HG03460 (cell line): Measurements from ENCODE around the gene VWA2.

Experiments used
- ATAC-seq: cut with Tn5 transposase; IDR thresholded peaks from one replicate; pipeline ENCODE4 v1.9.1; 2021; ENCODE audit not compliant: unreplicated experiment

VWA2 gene, protein sequence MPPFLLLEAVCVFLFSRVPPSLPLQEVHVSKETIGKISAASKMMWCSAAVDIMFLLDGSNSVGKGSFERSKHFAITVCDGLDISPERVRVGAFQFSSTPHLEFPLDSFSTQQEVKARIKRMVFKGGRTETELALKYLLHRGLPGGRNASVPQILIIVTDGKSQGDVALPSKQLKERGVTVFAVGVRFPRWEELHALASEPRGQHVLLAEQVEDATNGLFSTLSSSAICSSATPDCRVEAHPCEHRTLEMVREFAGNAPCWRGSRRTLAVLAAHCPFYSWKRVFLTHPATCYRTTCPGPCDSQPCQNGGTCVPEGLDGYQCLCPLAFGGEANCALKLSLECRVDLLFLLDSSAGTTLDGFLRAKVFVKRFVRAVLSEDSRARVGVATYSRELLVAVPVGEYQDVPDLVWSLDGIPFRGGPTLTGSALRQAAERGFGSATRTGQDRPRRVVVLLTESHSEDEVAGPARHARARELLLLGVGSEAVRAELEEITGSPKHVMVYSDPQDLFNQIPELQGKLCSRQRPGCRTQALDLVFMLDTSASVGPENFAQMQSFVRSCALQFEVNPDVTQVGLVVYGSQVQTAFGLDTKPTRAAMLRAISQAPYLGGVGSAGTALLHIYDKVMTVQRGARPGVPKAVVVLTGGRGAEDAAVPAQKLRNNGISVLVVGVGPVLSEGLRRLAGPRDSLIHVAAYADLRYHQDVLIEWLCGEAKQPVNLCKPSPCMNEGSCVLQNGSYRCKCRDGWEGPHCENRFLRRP

DNA sequence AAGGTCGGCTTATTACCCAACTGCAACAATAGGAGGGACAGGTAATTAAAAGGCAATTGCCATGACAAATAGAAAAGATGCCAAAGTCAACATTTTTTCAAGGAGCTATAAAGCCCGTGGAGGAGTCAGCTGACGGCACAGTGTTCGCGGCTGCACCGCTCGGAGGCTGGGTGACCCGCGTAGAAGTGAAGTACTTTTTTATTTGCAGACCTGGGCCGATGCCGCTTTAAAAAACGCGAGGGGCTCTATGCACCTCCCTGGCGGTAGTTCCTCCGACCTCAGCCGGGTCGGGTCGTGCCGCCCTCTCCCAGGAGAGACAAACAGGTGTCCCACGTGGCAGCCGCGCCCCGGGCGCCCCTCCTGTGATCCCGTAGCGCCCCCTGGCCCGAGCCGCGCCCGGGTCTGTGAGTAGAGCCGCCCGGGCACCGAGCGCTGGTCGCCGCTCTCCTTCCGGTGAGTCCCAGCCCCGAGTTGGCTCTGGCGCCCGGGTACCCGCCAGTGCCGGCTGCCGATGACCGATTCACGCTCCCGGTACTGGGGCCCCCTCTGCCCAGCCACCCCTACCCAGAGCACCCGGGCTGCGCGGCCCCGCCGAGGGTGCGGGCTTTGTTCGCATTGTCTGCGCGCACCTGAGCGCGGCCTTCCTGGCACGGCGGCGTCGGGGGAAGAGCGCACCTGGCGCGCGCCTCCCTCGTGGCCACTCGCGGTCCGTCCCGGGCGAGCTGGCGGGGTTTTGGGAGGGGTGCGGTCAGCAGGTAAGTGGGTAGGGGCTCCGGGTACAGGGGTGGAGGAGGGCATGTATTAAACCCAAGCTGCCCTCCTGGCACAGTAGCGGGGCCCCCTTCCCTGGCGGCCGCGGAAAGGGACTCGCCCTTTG is at the start of gene VWA2:
Gene VWA2 (plus strand): TSS at position 138 of the 877 bp plus-strand sequence. CDS start 9,460 bp downstream, outside the sequence.
- no peak for ATAC-seq

DNA sequence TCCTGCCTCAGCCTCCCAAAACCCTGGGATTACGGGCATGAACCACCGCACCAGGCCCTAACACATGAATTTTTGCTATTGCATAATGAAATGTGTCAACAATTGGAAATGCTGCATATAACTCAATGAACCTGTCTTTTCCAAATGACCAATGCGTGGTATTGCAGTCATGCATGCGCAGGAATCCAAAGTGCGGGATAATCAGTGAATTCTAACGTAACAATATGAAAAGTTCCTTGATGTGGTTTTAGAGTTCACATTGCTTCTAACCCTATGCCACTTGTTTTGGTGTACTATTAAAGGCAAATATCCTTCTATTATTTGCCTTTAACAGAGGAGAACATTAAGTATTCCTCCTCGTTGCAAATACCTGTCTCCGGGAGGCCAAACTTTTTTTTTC is 49.4 kb upstream of the VWA2 start:
- ATAC-seq: no peak

- peak; percentile 84 for ATAC-seq
These were observed 44.0 kb upstream of the VWA2 start for GRCh38 chr10:114195079-114195478.

GRCh38 chr10:114199239-114199638 is 39.8 kb upstream of the VWA2 start:
- ATAC-seq: no peak

DNA sequence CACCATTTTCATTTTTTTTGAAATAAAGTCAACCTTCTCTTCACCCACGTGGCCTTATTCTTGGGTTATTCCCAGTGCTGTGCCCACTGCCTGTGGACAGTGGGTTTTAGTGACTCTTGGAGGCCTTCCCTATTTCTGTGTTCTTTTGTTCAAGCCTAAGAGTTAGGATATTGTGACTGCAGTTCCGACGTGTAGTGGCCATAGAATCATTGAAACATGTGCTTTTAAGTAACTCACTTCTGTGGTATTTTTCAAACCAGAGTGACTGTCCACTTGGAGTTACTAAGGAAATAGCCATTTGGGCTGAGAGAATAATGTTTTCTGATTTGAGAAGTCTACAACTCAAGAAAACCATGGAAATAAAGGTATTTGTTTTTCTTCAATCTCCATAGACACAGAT is 36.2 kb upstream of the VWA2 start:
- no peak for ATAC-seq

- ATAC-seq: no peak
These were observed 32.2 kb upstream of the VWA2 start for GRCh38 chr10:114206902-114207301.

- no peak for ATAC-seq
These were observed 31.7 kb upstream of the VWA2 start for GRCh38 chr10:114207349-114207748.

DNA sequence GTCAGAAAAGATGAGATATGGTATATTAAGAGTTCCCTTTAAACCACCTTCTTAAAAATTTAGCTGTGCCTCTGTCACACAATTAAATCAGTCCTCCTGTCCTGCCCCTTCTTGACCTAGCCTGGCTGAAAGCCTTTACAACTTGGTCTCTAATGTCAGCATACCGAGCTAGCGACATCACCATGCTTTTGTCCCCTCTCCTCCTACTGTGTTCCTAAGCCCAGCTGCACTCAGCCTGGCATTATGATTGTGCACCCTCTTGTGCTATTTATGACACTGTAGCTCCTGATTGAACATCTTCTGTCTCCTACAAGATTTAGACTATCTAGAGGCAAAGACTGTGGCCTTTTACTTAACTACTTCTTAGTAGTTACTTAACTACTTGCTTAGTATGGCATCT is 30.7 kb upstream of the VWA2 start:
- no peak for ATAC-seq

- no peak for ATAC-seq
These were observed 26.9 kb upstream of the VWA2 start for GRCh38 chr10:114212153-114212552.

DNA sequence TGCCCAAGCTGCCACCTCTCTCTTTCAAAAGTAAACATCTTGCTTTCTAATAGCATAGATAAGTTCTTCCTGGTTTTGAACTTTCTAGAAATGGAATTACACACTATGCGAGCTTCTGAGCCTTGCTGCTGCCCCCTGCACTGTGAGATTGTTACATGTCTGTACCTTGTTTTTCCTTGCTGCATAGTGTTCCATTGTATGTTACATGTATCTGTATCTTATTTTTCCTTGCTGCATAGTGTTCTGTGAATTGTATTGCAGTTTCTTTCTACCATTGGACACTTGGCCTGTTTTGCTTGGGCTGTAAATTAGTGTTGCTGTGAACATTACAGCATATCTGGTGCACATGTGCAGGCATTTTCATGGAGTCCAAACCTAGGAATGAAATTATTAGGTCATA is 24.0 kb upstream of the VWA2 start:
- ATAC-seq: no peak

DNA sequence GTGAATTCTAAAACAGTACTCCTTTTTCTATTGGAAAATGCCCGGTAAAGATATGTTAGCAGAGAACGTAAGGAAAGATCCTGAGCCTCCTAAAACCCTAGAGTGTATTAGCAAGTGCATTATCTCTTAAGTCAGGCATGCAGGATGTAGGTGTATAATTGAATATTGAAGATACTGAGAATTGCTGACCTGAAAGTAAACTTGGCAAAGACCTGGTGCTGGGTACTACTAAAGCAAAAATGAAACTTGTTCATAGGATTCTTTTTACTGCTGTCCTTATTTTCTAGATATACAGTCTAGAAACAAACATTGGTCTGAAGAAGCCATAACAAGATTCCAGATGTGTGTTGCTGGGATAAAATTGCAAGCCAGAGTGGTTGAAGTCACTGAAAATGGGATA is 18.8 kb upstream of the VWA2 start:
- ATAC-seq: no peak

DNA sequence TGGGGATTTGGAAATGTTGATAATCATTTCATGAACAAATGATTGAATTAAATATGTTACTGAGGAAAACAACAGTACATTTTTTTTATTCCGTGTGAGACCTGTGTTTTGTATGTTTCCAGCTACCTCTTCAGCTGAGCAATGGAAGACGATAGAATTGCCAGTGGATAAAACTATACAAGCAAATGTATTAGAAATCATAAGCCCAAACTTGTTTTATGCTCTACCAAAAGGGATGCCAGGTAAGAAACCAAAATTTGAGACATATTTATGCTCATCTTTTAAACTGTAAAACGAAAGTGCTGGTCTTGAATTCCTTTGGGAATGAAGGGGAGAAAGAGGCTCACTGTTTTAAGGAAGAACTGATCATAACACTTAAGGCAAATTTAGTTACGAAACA is 17.8 kb upstream of the VWA2 start:
- no peak for ATAC-seq

DNA sequence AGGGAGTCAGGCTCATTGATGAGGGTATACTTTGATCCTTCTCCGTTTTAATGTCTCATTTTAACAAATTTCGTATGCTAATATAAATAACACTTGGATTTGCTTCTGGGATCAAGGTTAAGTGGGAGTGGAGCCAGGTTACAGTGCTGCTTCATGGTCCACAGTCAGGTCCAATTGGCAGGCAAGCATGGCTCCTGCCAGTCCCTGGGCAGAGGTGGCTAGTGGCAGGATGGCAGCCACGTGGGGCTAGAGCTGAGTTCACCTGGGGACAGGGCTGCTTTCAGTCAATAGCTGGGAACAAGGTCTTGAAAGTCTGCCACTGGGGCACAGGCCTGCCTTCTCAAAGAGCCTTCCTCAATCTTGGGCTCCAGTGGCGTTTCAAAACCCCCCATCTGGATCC is 16.0 kb upstream of the VWA2 start:
- no peak for ATAC-seq

GRCh38 chr10:114228156-114228555 is 10.9 kb upstream of the VWA2 start:
- ATAC-seq: no peak

GRCh38 chr10:114232561-114233176 is 6.4 kb upstream of the VWA2 start:
- ATAC-seq: no peak

- no peak for ATAC-seq
These were observed 5.6 kb upstream of the VWA2 start for GRCh38 chr10:114233482-114233881.

DNA sequence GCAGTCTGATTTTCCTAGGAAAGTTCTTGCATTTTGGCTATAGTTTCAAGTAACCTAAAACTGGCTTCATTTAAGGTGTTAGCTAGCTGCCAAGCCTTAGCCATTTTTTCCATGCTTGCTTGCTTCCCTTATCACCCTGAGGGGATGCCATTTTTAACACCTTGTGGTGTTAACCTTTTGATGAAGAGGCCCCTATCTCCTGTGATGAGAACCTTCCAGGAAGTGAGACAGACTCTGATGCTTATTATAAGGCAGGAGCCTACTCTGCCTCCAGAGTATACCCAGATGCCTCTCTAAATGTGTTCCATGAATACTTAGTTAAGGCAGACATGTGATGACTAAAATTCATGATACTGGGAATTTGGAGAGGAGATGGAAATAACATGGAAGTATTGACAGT is 4.9 kb upstream of the VWA2 start:
- no peak for ATAC-seq

DNA sequence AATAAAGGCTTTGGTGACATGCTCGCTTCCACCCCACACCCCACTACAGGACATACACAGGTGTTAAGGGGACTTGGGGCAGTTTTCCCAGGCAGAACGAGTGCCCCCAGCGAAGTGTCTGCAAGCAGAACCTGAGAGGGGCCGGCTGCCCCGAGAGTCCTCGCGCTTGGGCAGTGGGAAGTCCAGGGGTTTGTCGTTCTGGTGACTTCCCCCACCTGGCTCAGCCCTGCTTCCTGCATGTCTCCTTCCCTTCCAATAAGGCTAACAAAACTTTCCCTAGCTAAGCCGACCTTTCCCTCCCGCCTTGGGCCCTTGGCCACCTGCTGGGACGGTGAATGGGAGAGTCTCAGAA is 916 bp downstream of the VWA2 start:
- no peak for ATAC-seq

DNA sequence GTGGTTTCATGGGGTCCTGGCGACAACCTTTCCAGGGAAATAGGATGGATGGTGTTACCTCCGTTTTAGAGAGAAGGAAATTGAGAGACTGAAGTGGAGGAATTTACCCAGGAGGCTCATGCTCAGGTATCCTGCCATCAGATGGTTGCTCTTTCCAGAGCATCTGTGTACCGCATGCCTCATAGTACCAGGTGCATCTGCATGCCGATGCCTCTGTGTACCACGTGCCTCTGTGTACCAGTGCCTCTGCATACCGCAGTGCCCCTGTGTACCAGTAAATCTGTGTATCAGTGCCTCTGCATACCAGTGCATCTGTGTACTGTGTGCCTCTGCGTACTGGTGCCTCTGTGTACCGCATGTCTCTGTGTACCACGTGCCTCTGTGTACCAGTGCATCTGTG is 3.2 kb downstream of the VWA2 start:
- ATAC-seq: no peak

DNA sequence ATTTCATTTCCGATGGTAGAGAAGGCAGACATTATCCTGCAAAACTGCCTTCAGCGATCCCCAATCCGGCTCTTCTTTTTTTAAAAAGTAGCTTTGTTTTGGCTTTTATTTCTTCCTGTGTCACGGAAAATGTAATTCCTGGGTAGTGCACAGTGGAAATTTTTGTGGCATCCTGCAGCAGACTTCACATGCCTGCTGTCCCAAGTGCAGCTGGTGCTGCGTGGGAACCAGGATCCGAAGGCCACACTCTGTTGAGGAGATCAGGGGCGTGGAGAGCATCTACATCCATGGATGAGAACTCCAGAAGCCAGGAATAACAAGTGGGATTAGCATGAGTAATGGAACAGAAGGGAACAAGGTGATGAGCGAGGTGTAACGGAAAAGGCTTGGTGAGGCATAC is 4.6 kb downstream of the VWA2 start:
- ATAC-seq: no peak

- ATAC-seq: no peak
These were observed 5.1 kb downstream of the VWA2 start for GRCh38 chr10:114244126-114244525.
